HT1080 (cell line): ENCODE measurements around the gene TSHZ2. TPM values are rescaled to one million over a fixed set of nuclear protein-coding genes. Genes with fewer than 3 reads are reported as not detected.

Experiments used
- DNase-seq: peaks from one replicate; pipeline ENCODE4 v3.0.0-alpha.2; 2015; ENCODE audit warnings: low read depth
- total RNA-seq: library from RNA; depleted of rRNA; stranded (reverse); fragments of >200 nt; shearing (Covaris generic); gene quantifications from 2 replicates; pipeline ENCODE4 v1.2.3, GENCODE V29; 2014

TSHZ2 gene
- total RNA-seq, 1 experiment from 2014 or later, result not detected

GRCh38 chr20:53370345-53370961 lies 398.3 kb downstream of the TSHZ2 start:
- DNase-seq, result no peak

GRCh38 chr20:53371216-53371615 lies 399.1 kb downstream of the TSHZ2 start:
- DNase-seq, result no peak

- DNase-seq, result no peak
These were observed 403.9 kb downstream of the TSHZ2 start for GRCh38 chr20:53376021-53376420.

- DNase-seq, result no peak
These were observed 407.1 kb downstream of the TSHZ2 start for GRCh38 chr20:53379014-53379832.

GRCh38 chr20:53379833-53380120 lies 407.6 kb downstream of the TSHZ2 start:
- no peak for DNase-seq

- DNase-seq, result no peak
These were observed 409.6 kb downstream of the TSHZ2 start for GRCh38 chr20:53381568-53382262.

GRCh38 chr20:53382263-53382844 lies 410.2 kb downstream of the TSHZ2 start:
- no peak for DNase-seq

GRCh38 chr20:53383916-53384315 lies 411.8 kb downstream of the TSHZ2 start:
- DNase-seq, result no peak

GRCh38 chr20:53384392-53384791 lies 412.2 kb downstream of the TSHZ2 start:
- DNase-seq, result no peak

GRCh38 chr20:53385941-53386767 lies 414.0 kb downstream of the TSHZ2 start:
- DNase-seq, result no peak

- no peak for DNase-seq
These were observed 416.0 kb downstream of the TSHZ2 start for GRCh38 chr20:53387983-53388675.

GRCh38 chr20:53389516-53390300 lies 417.6 kb downstream of the TSHZ2 start:
- no peak for DNase-seq

- no peak for DNase-seq
These were observed 418.6 kb downstream of the TSHZ2 start for GRCh38 chr20:53390770-53391169.

GRCh38 chr20:53394433-53394832 lies 422.3 kb downstream of the TSHZ2 start:
- DNase-seq, result no peak

GRCh38 chr20:53395188-53395923 lies 423.2 kb downstream of the TSHZ2 start:
- DNase-seq, result no peak

- no peak for DNase-seq
These were observed 426.9 kb downstream of the TSHZ2 start for GRCh38 chr20:53399083-53399482.

- no peak for DNase-seq
These were observed 427.6 kb downstream of the TSHZ2 start for GRCh38 chr20:53399592-53400335.

GRCh38 chr20:53402233-53403005 lies 430.3 kb downstream of the TSHZ2 start:
- DNase-seq, result no peak
